SH-SY5Y (cell line): ENCODE results near the gene DPP8.

Source experiments
- GATA2 ChIP-seq: IDR thresholded peaks from 2 replicates; pipeline ENCODE4 v1.6.1; 2011; ENCODE audit warnings: mild to moderate bottlenecking, low read depth, low read length
- GATA3 ChIP-seq: IDR thresholded peaks from 2 replicates; pipeline ENCODE4 v1.6.1; 2011; ENCODE audit warnings: low read depth, mild to moderate bottlenecking, low read length, moderate library complexity

- TF ChIP-seq GATA3 (no peak), GATA2 (no peak)
Measured at GRCh38 chr15:65533057-65533756, 15.7 kb upstream of the DPP8 start.
